Transverse colon (tissue), 4 donors: Measurements from ENCODE around the gene RHCG. TPM values are rescaled to one million over a fixed set of nuclear protein-coding genes. Genes with fewer than 3 reads are reported as not detected.

Experiments used
- DNase-seq: peaks from one replicate; pipeline ENCODE4 v3.0.0-alpha.2; 2019
- H3K27ac ChIP-seq, 4 donors: fragments of 200-600 bp; sonication (generic); 2 replicates each; pipeline ENCODE4 v1.5.1; 2016 to 2018; ENCODE audit warnings: inconsistent platforms in 4 of 4
- H3K27me3 ChIP-seq: fragments of 200-600 bp; sonication (generic); 2 replicates; pipeline ENCODE4 v1.5.1; 2017; ENCODE audit warnings: inconsistent platforms
- H3K36me3 ChIP-seq, 4 donors: fragments of 200-600 bp; sonication (generic); 2 replicates each; pipeline ENCODE4 v1.5.1; 2017 to 2019; ENCODE audit warnings: inconsistent platforms in 4 of 4
- H3K4me1 ChIP-seq, 4 donors: fragments of 200-600 bp; sonication (generic); 2 replicates each; pipeline ENCODE4 v1.5.1; 2017 to 2020; ENCODE audit warnings: inconsistent platforms in 4 of 4
- H3K4me3 ChIP-seq, 4 donors: fragments of 200-600 bp; sonication (generic); 1 replicate in 1 of 4; 2 replicates in 3 of 4; pipeline versions ENCODE4 v1.5.1 to v1.6.1; 2017 to 2019; ENCODE audit warnings: inconsistent platforms in 4 of 4
- H3K9me3 ChIP-seq, 2 donors: fragments of 200-600 bp; sonication (generic); 2 replicates each; pipeline ENCODE4 v1.5.1; 2017 to 2019; ENCODE audit warnings: inconsistent platforms in 2 of 2
- EP300 ChIP-seq: sonication (generic); formaldehyde crosslinking; IDR thresholded peaks from one replicate; pipeline ENCODE4 v1.6.1; 2017; ENCODE audit warnings: antibody characterized with exemption, low read depth
- POLR2A ChIP-seq: fragments of 450-650 bp; IDR thresholded peaks from one replicate; pipeline ENCODE4 v1.6.1; 2016; ENCODE audit warnings: antibody characterized with exemption, mild to moderate bottlenecking, moderate library complexity
- POLR2AphosphoS5 ChIP-seq, 3 donors: sonication (generic); formaldehyde crosslinking; IDR thresholded peaks; one replicate each; pipeline ENCODE4 v1.6.1; 2016; ENCODE audit warnings: antibody characterized with exemption in 3 of 3
- WGBS, 2 donors: methylation state at CpG; one replicate each; pipeline ENCODE4 v1.1.5; 2018; ENCODE audit warnings: low coverage in 1 of 2; 5-methylcytosine and 5-hydroxymethylcytosine counted together
- in situ Hi-C, 4 donors: fragments of 200-750 bp; cut with MboI; loops; one replicate each; pipeline versions ENCODE4 v1.15.0 to v1.15.1; 2017; ENCODE audit warnings: low sequenced_read_pairs in 3 of 4, low pct_ligation_motif_present in 1 of 4, low pct_unique_long_range_greater_than_20kb in 1 of 4
- intact Hi-C: fragments of 100-400 bp; cut with DNase I; formaldehyde crosslinking; loops from one replicate; pipeline ENCODE4 v1.15.1; 2023; ENCODE audit warnings: low total_unique reads
- total RNA-seq, 4 donors: library from RNA; depleted of rRNA; stranded (reverse); fragments of >200 nt; gene quantifications; one replicate each; pipeline ENCODE4 v1.1.0, GENCODE V29; 2016
- TF ChIP-seq, protein P1 (sequence below), 5 experiments: fragments of 200-600 bp in 3 of 5; fragments of 450-650 bp in 2 of 5; sonication (generic) in 3 of 5; IDR thresholded peaks; 1 replicate in 2 of 5; 2 replicates in 3 of 5; pipeline ENCODE4 v1.5.1; 2016 to 2017; ENCODE audit warnings: antibody characterized with exemption in 5 of 5, inconsistent platforms in 3 of 5, mild to moderate bottlenecking in 2 of 5, moderate library complexity in 1 of 5

RHCG gene
- total RNA-seq, 4 donors from 2014 or later, result 0.41 TPM; not detected in 3

DNA sequence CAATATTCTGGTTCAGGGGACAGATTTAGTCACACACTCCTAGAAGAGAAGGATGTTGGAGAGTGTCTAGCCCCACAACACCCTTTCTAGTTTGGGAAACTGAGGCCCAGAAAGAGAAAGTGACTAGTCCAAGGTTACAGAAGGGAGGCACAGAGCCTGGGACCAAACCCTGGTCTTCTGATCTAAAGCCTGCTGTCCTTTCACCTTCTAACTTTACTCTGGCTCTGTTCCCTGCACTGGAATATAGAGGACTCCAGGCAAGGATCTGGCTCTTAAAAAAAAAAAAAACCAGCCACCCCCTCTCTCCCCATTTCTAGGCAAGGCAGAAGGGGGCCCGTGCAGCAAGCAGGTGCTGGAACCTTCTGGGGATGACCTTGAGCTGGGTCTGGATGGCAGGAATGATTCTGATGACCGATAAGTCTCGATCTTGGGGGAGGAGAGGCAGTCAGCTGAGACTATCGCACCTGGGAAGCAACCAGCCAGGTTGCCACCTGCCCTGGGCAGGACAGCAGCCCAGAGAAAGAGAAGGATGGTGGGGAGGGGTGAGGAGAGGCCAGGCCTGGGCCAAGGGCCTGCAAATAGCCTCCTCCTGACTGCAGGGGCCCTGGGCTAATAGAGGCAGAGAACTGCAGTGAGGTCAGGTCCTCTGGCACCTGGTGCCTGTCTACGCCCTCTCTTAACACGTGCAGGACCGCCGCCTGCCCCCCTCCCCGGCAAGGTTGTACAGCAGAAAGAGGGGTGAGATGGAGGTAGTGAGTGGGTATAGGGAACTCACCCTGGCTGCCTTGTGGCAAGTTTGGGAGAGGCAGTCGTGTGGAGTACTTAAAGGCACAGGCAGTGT is 30.4 kb upstream of the RHCG start:
- intact Hi-C loops (no loop called here), in situ Hi-C loops (no loop called here)
- H3K4me3 ChIP-seq, result no peak overlapping the region
- H3K36me3 ChIP-seq, result no peaks in the 10 kb centered on the region
- H3K27ac ChIP-seq, result no peak overlapping the region
- no peaks in the 10 kb centered on the region for H3K9me3 ChIP-seq
- no peak for DNase-seq
- TF ChIP-seq EP300 (no peak), POLR2AphosphoS5 (IDR thresholded peaks at IDR 0.05) (no peak), POLR2A (no peak)
- TF ChIP-seq, protein P1, sequence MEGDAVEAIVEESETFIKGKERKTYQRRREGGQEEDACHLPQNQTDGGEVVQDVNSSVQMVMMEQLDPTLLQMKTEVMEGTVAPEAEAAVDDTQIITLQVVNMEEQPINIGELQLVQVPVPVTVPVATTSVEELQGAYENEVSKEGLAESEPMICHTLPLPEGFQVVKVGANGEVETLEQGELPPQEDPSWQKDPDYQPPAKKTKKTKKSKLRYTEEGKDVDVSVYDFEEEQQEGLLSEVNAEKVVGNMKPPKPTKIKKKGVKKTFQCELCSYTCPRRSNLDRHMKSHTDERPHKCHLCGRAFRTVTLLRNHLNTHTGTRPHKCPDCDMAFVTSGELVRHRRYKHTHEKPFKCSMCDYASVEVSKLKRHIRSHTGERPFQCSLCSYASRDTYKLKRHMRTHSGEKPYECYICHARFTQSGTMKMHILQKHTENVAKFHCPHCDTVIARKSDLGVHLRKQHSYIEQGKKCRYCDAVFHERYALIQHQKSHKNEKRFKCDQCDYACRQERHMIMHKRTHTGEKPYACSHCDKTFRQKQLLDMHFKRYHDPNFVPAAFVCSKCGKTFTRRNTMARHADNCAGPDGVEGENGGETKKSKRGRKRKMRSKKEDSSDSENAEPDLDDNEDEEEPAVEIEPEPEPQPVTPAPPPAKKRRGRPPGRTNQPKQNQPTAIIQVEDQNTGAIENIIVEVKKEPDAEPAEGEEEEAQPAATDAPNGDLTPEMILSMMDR (IDR thresholded peaks at IDR 0.05), result no peak
- WGBS, 2 donors, result 82% methylated on average over 10 of the region's 10 CpGs; no CpG with 5 or more reads in 1 of the 2 donors
- no peaks in the 10 kb centered on the region for H3K27me3 ChIP-seq
- H3K4me1 ChIP-seq, result no peaks in the 10 kb centered on the region

DNA sequence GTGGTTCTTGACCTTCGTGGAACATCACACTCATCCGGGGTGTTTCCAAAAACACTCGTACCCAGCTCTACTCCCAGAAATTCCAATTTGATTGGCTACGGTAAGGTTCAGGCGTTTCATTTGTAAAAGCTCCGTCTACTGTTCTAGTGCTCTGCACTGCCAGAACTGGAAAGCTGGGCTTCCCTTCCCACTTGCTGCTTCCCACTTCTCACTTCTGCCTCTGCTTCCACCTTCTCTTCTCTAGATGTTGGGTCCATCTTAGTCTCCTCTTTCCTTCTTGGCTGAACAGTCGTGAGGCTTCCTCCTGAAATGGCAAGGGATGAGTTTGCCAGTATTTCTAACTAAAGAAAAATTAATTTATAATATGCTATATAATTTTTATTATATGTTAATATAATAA is 29.8 kb upstream of the RHCG start:
- Histone ChIP-seq H3K27me3 (no peaks in the 10 kb centered on the region), H3K36me3 (no peaks in the 10 kb centered on the region), H3K4me1 (no peaks in the 10 kb centered on the region), H3K4me3 (no peak overlapping the region), H3K27ac (no peak overlapping the region), H3K9me3 (no peaks in the 10 kb centered on the region)
- intact Hi-C loops, result no loop called here
- 86 to 89% methylated on average over 1 to 7 of the region's 7 CpGs for WGBS, 2 donors
- TF ChIP-seq EP300, result no peak
- TF ChIP-seq POLR2A, result no peak
- TF ChIP-seq, protein P1 (IDR thresholded peaks at IDR 0.05), result no peak
- TF ChIP-seq POLR2AphosphoS5 (IDR thresholded peaks at IDR 0.05), result no peak
- in situ Hi-C loops, result no loop called here
- DNase-seq, result no peak

DNA sequence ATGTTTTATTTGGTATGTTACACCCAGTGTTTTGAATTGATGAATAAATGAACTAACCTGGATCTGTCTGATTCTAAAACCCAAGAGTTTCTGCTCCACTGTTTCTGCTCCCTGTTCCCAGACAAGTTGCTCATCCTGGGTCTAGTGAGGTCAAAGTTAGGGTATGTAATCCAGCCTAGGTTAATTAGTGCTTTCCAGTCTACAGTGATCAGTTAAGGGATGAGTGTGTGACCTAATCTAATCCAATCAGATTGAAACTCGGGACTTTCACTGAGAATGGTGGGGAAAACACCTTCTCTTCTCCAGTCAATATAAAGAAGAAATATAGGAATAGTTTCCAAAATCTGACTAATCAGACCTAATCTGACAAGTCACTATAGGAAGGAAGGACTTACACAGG is 27.8 kb upstream of the RHCG start:
- Histone ChIP-seq H3K27ac (no peak overlapping the region), H3K4me3 (no peak overlapping the region), H3K9me3 (no peaks in the 10 kb centered on the region), H3K4me1 (no peaks in the 10 kb centered on the region), H3K27me3 (peaks cover 6% of the 10 kb centered on the region), H3K36me3 (no peaks in the 10 kb centered on the region)
- no peak for DNase-seq
- TF ChIP-seq POLR2AphosphoS5 (IDR thresholded peaks at IDR 0.05) (no peak), EP300 (no peak), POLR2A (no peak)
- TF ChIP-seq, protein P1 (IDR thresholded peaks at IDR 0.05), result no peak
- intact Hi-C loops (no loop called here), in situ Hi-C loops (no loop called here)
- WGBS, 2 donors, result 58 to 67% methylated on average over 1 of the region's 1 CpG

DNA sequence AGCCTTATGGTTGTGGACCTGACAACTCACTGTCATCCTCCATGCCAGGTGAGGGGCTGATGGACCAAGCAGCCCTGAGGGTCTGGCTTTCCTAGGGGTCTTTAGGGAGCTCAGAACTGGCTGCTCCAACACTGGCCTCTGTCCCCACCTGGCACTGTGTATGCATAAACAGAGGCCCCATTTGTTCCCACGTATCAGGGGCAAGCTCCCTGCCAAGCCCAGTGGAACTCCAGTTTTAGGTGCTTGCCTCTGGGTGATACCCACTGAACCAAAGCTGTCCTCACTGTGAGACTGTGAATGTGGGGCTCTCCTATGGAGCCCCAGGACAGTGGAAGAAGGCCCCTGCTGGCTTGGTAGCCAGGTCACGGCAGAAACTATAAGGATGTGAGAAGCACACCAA is 26.7 kb upstream of the RHCG start:
- no peaks in the 10 kb centered on the region for H3K36me3 ChIP-seq
- no peak overlapping the region for H3K4me3 ChIP-seq
- in situ Hi-C loops, result no loop called here
- WGBS, 2 donors, result 58% methylated on average over 2 of the region's 2 CpGs; no CpG with 5 or more reads in 1 of the 2 donors
- intact Hi-C loops, result no loop called here
- H3K27me3 ChIP-seq, result peaks cover 6% of the 10 kb centered on the region
- TF ChIP-seq, protein P1 (IDR thresholded peaks at IDR 0.05), result no peak
- TF ChIP-seq POLR2AphosphoS5 (IDR thresholded peaks at IDR 0.05) (no peak), EP300 (no peak), POLR2A (no peak)
- no peaks in the 10 kb centered on the region for H3K4me1 ChIP-seq
- DNase-seq, result no peak
- H3K9me3 ChIP-seq, result no peaks in the 10 kb centered on the region
- H3K27ac ChIP-seq, result no peak overlapping the region
